ENCODE data around the gene RBM4B. TPM values are rescaled to one million over a fixed set of nuclear protein-coding genes. Genes with fewer than 3 reads are reported as not detected.
A peak's percentile ranks its signal among the peaks of the same experiment; 100 is the strongest.

Gene RBM4B
- total RNA-seq, 1 donor from 2014 or later, result 20.3 TPM

- Histone ChIP-seq H3K4me3 (ENCODE audit: insufficient read depth, low read depth, low read length) (no peak overlapping the region), H2AFZ (ENCODE audit: low read depth, low read length) (no peak overlapping the region), H3K4me1 (ENCODE audit: insufficient read depth, low read length) (no peaks in the 10 kb centered on the region), H3K9ac (ENCODE audit: low read length) (no peak overlapping the region), H3K79me2 (ENCODE audit: insufficient read depth, low read length) (no peaks in the 10 kb centered on the region), H3K27me3 (ENCODE audit: insufficient read depth, low read length) (no peaks in the 10 kb centered on the region), H3K4me2 (ENCODE audit: low read length) (no peak overlapping the region), H3K36me3 (ENCODE audit: insufficient read depth, low read length) (no peaks in the 10 kb centered on the region), H3K27ac (ENCODE audit: low read depth, low read length) (no peak overlapping the region), H4K20me1 (ENCODE audit: insufficient read depth, low read length) (no peaks in the 10 kb centered on the region), H3K9me3 (ENCODE audit: insufficient read depth, low read depth, low read length) (no peaks in the 10 kb centered on the region)
- H3K36me3 Mint-ChIP-seq (ENCODE audit: low read depth, unreplicated experiment), result peaks cover 35% of the 10 kb centered on the region
- no peaks in the 10 kb centered on the region for H3K4me1 Mint-ChIP-seq (ENCODE audit: low read depth, unreplicated experiment)
- TF ChIP-seq EZH2 (IDR thresholded peaks at IDR 0.05; ENCODE audit: insufficient read depth, low read length) (no peak), CTCF (IDR thresholded peaks at IDR 0.05; ENCODE audit: insufficient read depth, low read depth, low read length) (no peak)
- no peak overlapping the region for H3K4me3 Mint-ChIP-seq (ENCODE audit: unreplicated experiment)
- FAIRE-seq (no peak), DNase-seq (ENCODE audit: low read depth) (no peak)
- no peaks in the 10 kb centered on the region for H3K27me3 Mint-ChIP-seq (ENCODE audit: low read depth, unreplicated experiment)
- H3K27ac Mint-ChIP-seq (ENCODE audit: unreplicated experiment), result no peak overlapping the region
- no peaks in the 10 kb centered on the region for H3K9me3 Mint-ChIP-seq (ENCODE audit: unreplicated experiment)
Observed at GRCh38 chr11:66697988-66698387, 20.3 kb upstream of the RBM4B start.

- TF ChIP-seq CTCF (IDR thresholded peaks at IDR 0.05; ENCODE audit: insufficient read depth, low read depth, low read length) (no peak), EZH2 (IDR thresholded peaks at IDR 0.05; ENCODE audit: insufficient read depth, low read length) (no peak)
- H3K9ac ChIP-seq (ENCODE audit: low read length), result no peak overlapping the region
- no peak overlapping the region for H2AFZ ChIP-seq (ENCODE audit: low read depth, low read length)
- H3K27me3 ChIP-seq (ENCODE audit: insufficient read depth, low read length), result no peaks in the 10 kb centered on the region
- Mint-ChIP-seq H3K27ac (ENCODE audit: unreplicated experiment) (no peak overlapping the region), H3K4me1 (ENCODE audit: low read depth, unreplicated experiment) (no peaks in the 10 kb centered on the region), H3K27me3 (ENCODE audit: low read depth, unreplicated experiment) (no peaks in the 10 kb centered on the region), H3K4me3 (ENCODE audit: unreplicated experiment) (no peak overlapping the region), H3K9me3 (ENCODE audit: unreplicated experiment) (no peaks in the 10 kb centered on the region), H3K36me3 (ENCODE audit: low read depth, unreplicated experiment) (peaks cover 29% of the 10 kb centered on the region)
- no peaks in the 10 kb centered on the region for H3K4me1 ChIP-seq (ENCODE audit: insufficient read depth, low read length)
- no peak overlapping the region for H3K27ac ChIP-seq (ENCODE audit: low read depth, low read length)
- H3K79me2 ChIP-seq (ENCODE audit: insufficient read depth, low read length), result no peaks in the 10 kb centered on the region
- H3K4me3 ChIP-seq (ENCODE audit: insufficient read depth, low read depth, low read length), result no peak overlapping the region
- no peak overlapping the region for H3K4me2 ChIP-seq (ENCODE audit: low read length)
- no peaks in the 10 kb centered on the region for H4K20me1 ChIP-seq (ENCODE audit: insufficient read depth, low read length)
- no peaks in the 10 kb centered on the region for H3K9me3 ChIP-seq (ENCODE audit: insufficient read depth, low read depth, low read length)
- no peaks in the 10 kb centered on the region for H3K36me3 ChIP-seq (ENCODE audit: insufficient read depth, low read length)
- no peak for DNase-seq (ENCODE audit: low read depth)
- FAIRE-seq, result no peak
Observed at GRCh38 chr11:66696146-66696545, 18.5 kb upstream of the RBM4B start.

- H3K4me3 ChIP-seq (ENCODE audit: insufficient read depth, low read depth, low read length), result no peak overlapping the region
- H3K4me1 Mint-ChIP-seq (ENCODE audit: low read depth, unreplicated experiment), result no peaks in the 10 kb centered on the region
- no peaks in the 10 kb centered on the region for H3K36me3 ChIP-seq (ENCODE audit: insufficient read depth, low read length)
- no peaks in the 10 kb centered on the region for H3K27me3 ChIP-seq (ENCODE audit: insufficient read depth, low read length)
- FAIRE-seq (peak; percentile 91), DNase-seq (ENCODE audit: low read depth) (peak; percentile 95)
- no peaks in the 10 kb centered on the region for H3K9me3 ChIP-seq (ENCODE audit: insufficient read depth, low read depth, low read length)
- no peak overlapping the region for H3K9ac ChIP-seq (ENCODE audit: low read length)
- H3K9me3 Mint-ChIP-seq (ENCODE audit: unreplicated experiment), result no peaks in the 10 kb centered on the region
- H3K27ac Mint-ChIP-seq (ENCODE audit: unreplicated experiment), result no peak overlapping the region
- H3K79me2 ChIP-seq (ENCODE audit: insufficient read depth, low read length), result no peaks in the 10 kb centered on the region
- no peaks in the 10 kb centered on the region for H3K27me3 Mint-ChIP-seq (ENCODE audit: low read depth, unreplicated experiment)
- H3K27ac ChIP-seq (ENCODE audit: low read depth, low read length), result no peak overlapping the region
- peak; percentile 99 for TF ChIP-seq CTCF (IDR thresholded peaks at IDR 0.05; ENCODE audit: insufficient read depth, low read depth, low read length)
- no peak for TF ChIP-seq EZH2 (IDR thresholded peaks at IDR 0.05; ENCODE audit: insufficient read depth, low read length)
- no peak overlapping the region for H3K4me2 ChIP-seq (ENCODE audit: low read length)
- no peak overlapping the region for H3K4me3 Mint-ChIP-seq (ENCODE audit: unreplicated experiment)
- H3K4me1 ChIP-seq (ENCODE audit: insufficient read depth, low read length), result no peaks in the 10 kb centered on the region
- peaks cover 25% of the 10 kb centered on the region for H3K36me3 Mint-ChIP-seq (ENCODE audit: low read depth, unreplicated experiment)
- peak overlapping the region; percentile 32 for H2AFZ ChIP-seq (ENCODE audit: low read depth, low read length)
- H4K20me1 ChIP-seq (ENCODE audit: insufficient read depth, low read length), result no peaks in the 10 kb centered on the region
Observed at GRCh38 chr11:66694732-66695207, 17.1 kb upstream of the RBM4B start.

Measured in astrocyte (in vitro differentiated cells and primary cell).